Suprapubic skin (tissue), 3 donors: ENCODE data around the gene KISS1.

ENCODE experiments used
- EP300 ChIP-seq: sonication (generic); formaldehyde crosslinking; IDR thresholded peaks from one replicate; pipeline ENCODE4 v1.6.1; 2017; ENCODE audit warnings: antibody characterized with exemption
- POLR2A ChIP-seq, 2 donors: fragments of 450-650 bp; IDR thresholded peaks; one replicate each; pipeline ENCODE4 v1.6.1; 2017; ENCODE audit warnings: antibody characterized with exemption in 2 of 2, mild to moderate bottlenecking in 2 of 2, moderate library complexity in 2 of 2
- TF ChIP-seq, protein P1 (sequence below), 2 donors: fragments of 200-600 bp in 1 of 2; fragments of 450-650 bp in 1 of 2; sonication (generic) in 1 of 2; IDR thresholded peaks; one replicate each; pipeline ENCODE4 v1.5.1; 2016 to 2019; ENCODE audit warnings: antibody characterized with exemption in 2 of 2, mild to moderate bottlenecking in 1 of 2, moderate library complexity in 1 of 2

DNA sequence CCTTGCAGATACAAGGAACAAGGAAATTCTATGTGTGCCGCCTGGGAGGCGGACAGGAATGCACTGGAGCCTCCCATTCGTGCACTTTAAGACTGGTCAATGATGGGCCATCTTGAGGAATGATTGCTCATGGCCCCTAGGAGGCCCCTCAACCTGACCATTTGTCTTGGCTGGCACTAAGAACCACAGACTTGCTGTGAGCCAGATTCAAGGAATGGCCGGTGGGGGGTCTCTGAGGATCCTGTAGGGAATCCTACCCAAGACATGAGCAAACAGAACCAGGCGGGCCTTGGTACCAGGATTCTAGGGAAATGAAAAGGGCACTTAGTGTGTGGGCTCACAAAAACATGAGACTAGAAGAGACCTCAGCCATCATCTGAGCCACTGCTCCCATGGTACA is 45.6 kb upstream of the KISS1 start:
- TF ChIP-seq EP300 (no peak), POLR2A (IDR thresholded peaks at IDR 0.05) (no peak)
- TF ChIP-seq, protein P1, sequence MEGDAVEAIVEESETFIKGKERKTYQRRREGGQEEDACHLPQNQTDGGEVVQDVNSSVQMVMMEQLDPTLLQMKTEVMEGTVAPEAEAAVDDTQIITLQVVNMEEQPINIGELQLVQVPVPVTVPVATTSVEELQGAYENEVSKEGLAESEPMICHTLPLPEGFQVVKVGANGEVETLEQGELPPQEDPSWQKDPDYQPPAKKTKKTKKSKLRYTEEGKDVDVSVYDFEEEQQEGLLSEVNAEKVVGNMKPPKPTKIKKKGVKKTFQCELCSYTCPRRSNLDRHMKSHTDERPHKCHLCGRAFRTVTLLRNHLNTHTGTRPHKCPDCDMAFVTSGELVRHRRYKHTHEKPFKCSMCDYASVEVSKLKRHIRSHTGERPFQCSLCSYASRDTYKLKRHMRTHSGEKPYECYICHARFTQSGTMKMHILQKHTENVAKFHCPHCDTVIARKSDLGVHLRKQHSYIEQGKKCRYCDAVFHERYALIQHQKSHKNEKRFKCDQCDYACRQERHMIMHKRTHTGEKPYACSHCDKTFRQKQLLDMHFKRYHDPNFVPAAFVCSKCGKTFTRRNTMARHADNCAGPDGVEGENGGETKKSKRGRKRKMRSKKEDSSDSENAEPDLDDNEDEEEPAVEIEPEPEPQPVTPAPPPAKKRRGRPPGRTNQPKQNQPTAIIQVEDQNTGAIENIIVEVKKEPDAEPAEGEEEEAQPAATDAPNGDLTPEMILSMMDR (IDR thresholded peaks at IDR 0.05): no peak
